K562 (cell line): Measurements from ENCODE around the gene MATN1. TPM values are rescaled to one million over a fixed set of nuclear protein-coding genes. Genes with fewer than 3 reads are reported as not detected.

ENCODE experiments used
- ATF3 ChIP-seq, 2 experiments: fragments of 450-650 bp in 1 of 2; sonication (generic) in 1 of 2; formaldehyde crosslinking in 1 of 2; IDR thresholded peaks in 1 of 2; conservative IDR thresholded peaks in 1 of 2; 2 replicates each; pipeline versions ENCODE4 v1.6.1 to v1.8.1; 2016 to 2023; ENCODE audit warnings: mild to moderate bottlenecking in 2 of 2, moderate library complexity in 2 of 2, inconsistent platforms in 1 of 2, missing genetic modification reagents in 1 of 2
- BCLAF1 ChIP-seq, 2 experiments: fragments of 450-650 bp in 1 of 2; IDR thresholded peaks; 2 replicates each; pipeline ENCODE4 v1.6.1; 2011 to 2017; ENCODE audit warnings: low read depth in 2 of 2, antibody characterized with exemption in 1 of 2, borderline replicate concordance in 1 of 2, low read length in 1 of 2, mild to moderate bottlenecking in 1 of 2, mixed read lengths in 1 of 2; ENCODE audit not compliant: control insufficient read depth in 1 of 2
- IRF1 ChIP-seq: sonication (generic); formaldehyde crosslinking; IDR thresholded peaks from 2 replicates; pipeline ENCODE4 v1.8.0; 2022; ENCODE audit warnings: missing genetic modification reagents, mild to moderate bottlenecking, borderline replicate concordance
- MEF2D ChIP-seq: conservative IDR thresholded peaks from 2 replicates; pipeline ENCODE4 v1.6.1; 2016; ENCODE audit warnings: low read depth, missing genetic modification characterization, missing compliant biosample characterization
- USF1 ChIP-seq: sonication (generic); formaldehyde crosslinking; IDR thresholded peaks from 2 replicates; pipeline ENCODE4 v1.9.0; 2022; ENCODE audit warnings: mild to moderate bottlenecking, missing genetic modification reagents
- polyA plus RNA-seq, 8 experiments: library from polyadenylated mRNA; depleted of rRNA in 4 of 8; stranded (reverse) in 5 of 8; unstranded in 3 of 8; fragments of >200 nt; fragmentation: Nextera tagmentation in 2 of 8; fragmentation: Illumina TruSeq in 1 of 8; extraction: Ambion mirVana in 2 of 8; extraction: Trizol in 1 of 8; gene quantifications; 2 replicates each; pipeline versions ENCODE4 v1.2.1 to v1.2.3, GENCODE V29; 2011 to 2014; ENCODE audit warnings: inconsistent platforms in 1 of 8, missing spikeins in 1 of 8
- total RNA-seq, 7 experiments: library from RNA; depleted of rRNA in 6 of 7; stranded (reverse); fragments of >200 nt in 6 of 7; fragmentation: Illumina TruSeq in 2 of 7; extraction: Trizol in 2 of 7; gene quantifications; 2 replicates each; pipeline versions ENCODE4 v1.2.1 to v1.2.3, GENCODE V29; 2011 to 2021; ENCODE audit warnings: low replicate concordance in 1 of 7

Gene MATN1
- total and polyA plus RNA-seq, 9 of the 15 experiments (the other 6 are each of a cell fraction or from before 2014, with no cell fraction given), result 0.10 to 2.3 (median 1.2) TPM

- TF ChIP-seq ATF3 (IDR thresholded peaks at IDR 0.05) (no peak), ATF3 (CRISPR knock-in tag; conservative IDR thresholded peaks at IDR 0.05) (no peak), IRF1 (CRISPR knock-in tag) (no peak), MEF2D (no peak), USF1 (CRISPR knock-in tag) (no peak), BCLAF1 (IDR thresholded peaks at IDR 0.05; ENCODE audit: borderline replicate concordance in 1 of 2, control insufficient read depth in 1 of 2, low read depth in 2 of 2, low read length in 1 of 2) (no peak)
- TF ChIP-seq, all 486 proteins: peak for 0
Measured at GRCh38 chr1:30675289-30675688, 48.1 kb downstream of the MATN1 start (continued).
